Brain microvascular endothelial cell (primary cell): ENCODE results near the gene JOSD1.

Experiments
- DNase-seq: peaks from one replicate; pipeline ENCODE4 v3.0.0-alpha.2; 2020
- H3K27ac ChIP-seq: fragments of 250-450 bp; sonication (Bioruptor Pico); 2 replicates; pipeline ENCODE4 v1.5.1; 2020; ENCODE audit warnings: mild to moderate bottlenecking, moderate library complexity
- H3K27me3 ChIP-seq: fragments of 250-450 bp; sonication (Bioruptor Pico); replicated peaks from 2 replicates; pipeline ENCODE4 v1.5.1; 2020; ENCODE audit warnings: mild to moderate bottlenecking
- H3K36me3 ChIP-seq: fragments of 250-450 bp; sonication (Bioruptor Pico); replicated peaks from 2 replicates; pipeline ENCODE4 v1.5.1; 2020; ENCODE audit warnings: mild to moderate bottlenecking
- H3K4me3 ChIP-seq: 2 replicates; pipeline ENCODE4 v1.5.1; 2011; ENCODE audit warnings: low read depth, mild to moderate bottlenecking, control low read depth, low read length, moderate library complexity
- CTCF ChIP-seq: IDR thresholded peaks from 2 replicates; pipeline ENCODE4 v1.5.1; 2011; ENCODE audit warnings: low read depth, mild to moderate bottlenecking, moderate library complexity, low read length, control low read depth, inconsistent platforms; ENCODE audit errors: missing control alignments
- in situ Hi-C: cut with HindIII; loops from 2 replicates; pipeline ENCODE4 v1.10.0; 2017; ENCODE audit warnings: low sequenced_read_pairs, low pct_ligation_motif_present

Gene JOSD1

GRCh38 chr22:38739300-38740055 is 38.7 kb upstream of the JOSD1 start:
- DNase-seq, result no peak
- no peak for TF ChIP-seq CTCF
- peaks cover 55% of the 10 kb centered on the region for H3K36me3 ChIP-seq
- H3K27ac ChIP-seq, result no peak overlapping the region
- no peak overlapping the region for H3K4me3 ChIP-seq
- in situ Hi-C loops, result no loop called here
- no peaks in the 10 kb centered on the region for H3K27me3 ChIP-seq

GRCh38 chr22:38738475-38739070 is 37.8 kb upstream of the JOSD1 start:
- no peak for TF ChIP-seq CTCF
- Histone ChIP-seq H3K27me3 (no peaks in the 10 kb centered on the region), H3K27ac (no peak overlapping the region), H3K4me3 (no peak overlapping the region), H3K36me3 (peaks cover 62% of the 10 kb centered on the region)
- DNase-seq, result no peak
- in situ Hi-C loops, result no loop called here

GRCh38 chr22:38737302-38738060 is 36.7 kb upstream of the JOSD1 start:
- H3K36me3 ChIP-seq, result peaks cover 64% of the 10 kb centered on the region
- DNase-seq, result no peak
- in situ Hi-C loops, result no loop called here

GRCh38 chr22:38736257-38736570 is 35.5 kb upstream of the JOSD1 start:
- in situ Hi-C loops, result no loop called here
- H3K36me3 ChIP-seq, result peaks cover 66% of the 10 kb centered on the region
- TF ChIP-seq CTCF, result no peak
- DNase-seq, result no peak
- H3K27ac ChIP-seq, result no peak overlapping the region
- H3K27me3 ChIP-seq, result no peaks in the 10 kb centered on the region
- no peak overlapping the region for H3K4me3 ChIP-seq

More at GRCh38 chr22:38737302-38738060, 36.7 kb upstream of the JOSD1 start:
- no peak for TF ChIP-seq CTCF
- Histone ChIP-seq H3K4me3 (no peak overlapping the region), H3K27ac (no peak overlapping the region), H3K27me3 (no peaks in the 10 kb centered on the region)

GRCh38 chr22:38735465-38736256 is 34.9 kb upstream of the JOSD1 start:
- Histone ChIP-seq H3K27me3 (no peaks in the 10 kb centered on the region), H3K4me3 (no peak overlapping the region), H3K27ac (no peak overlapping the region), H3K36me3 (peaks cover 66% of the 10 kb centered on the region)
- in situ Hi-C loops, result no loop called here
- TF ChIP-seq CTCF, result no peak
- DNase-seq, result no peak
